Hematopoietic multipotent progenitor cell treated with erythropoietin and hydrocortisone succinate and interleukin-3 and kit ligand, for 17 days (in vitro differentiated cells): ENCODE measurements around the gene GPRIN2.
"Not testable (repeated sequence)": the region's sequence is repeated elsewhere in the genome, so short reads cannot be mapped to it uniquely, and the experiment has no call there.

Experiments
- DNase-seq: peaks from one replicate; pipeline ENCODE4 v3.0.0-alpha.2; 2015; ENCODE audit warnings: low spot score

The GPRIN2 gene

GRCh38 chr10:46518028-46518725, 38.3 kb downstream of the GPRIN2 start:
- DNase-seq, result no peak

DNA sequence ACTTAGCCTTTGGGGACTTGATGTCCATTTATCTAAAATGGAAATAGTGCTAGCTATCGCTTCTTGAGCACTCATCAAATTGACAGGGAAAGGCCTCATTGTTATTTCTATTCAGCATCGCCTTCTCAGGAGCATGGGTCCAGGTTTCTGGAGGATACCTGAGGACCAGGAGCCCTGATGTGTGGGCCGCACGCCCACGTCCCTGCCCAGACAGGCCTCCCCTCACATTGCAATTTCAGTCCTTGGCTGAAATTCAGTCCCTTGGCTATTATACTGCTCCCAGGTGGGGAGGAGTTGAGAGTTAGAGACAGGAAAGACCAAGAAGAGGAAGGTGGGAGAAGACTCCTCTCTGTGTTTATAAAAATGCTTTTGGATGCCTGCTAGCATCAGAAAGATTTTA, 38.9 kb downstream of the GPRIN2 start:
- no peak for DNase-seq

DNA sequence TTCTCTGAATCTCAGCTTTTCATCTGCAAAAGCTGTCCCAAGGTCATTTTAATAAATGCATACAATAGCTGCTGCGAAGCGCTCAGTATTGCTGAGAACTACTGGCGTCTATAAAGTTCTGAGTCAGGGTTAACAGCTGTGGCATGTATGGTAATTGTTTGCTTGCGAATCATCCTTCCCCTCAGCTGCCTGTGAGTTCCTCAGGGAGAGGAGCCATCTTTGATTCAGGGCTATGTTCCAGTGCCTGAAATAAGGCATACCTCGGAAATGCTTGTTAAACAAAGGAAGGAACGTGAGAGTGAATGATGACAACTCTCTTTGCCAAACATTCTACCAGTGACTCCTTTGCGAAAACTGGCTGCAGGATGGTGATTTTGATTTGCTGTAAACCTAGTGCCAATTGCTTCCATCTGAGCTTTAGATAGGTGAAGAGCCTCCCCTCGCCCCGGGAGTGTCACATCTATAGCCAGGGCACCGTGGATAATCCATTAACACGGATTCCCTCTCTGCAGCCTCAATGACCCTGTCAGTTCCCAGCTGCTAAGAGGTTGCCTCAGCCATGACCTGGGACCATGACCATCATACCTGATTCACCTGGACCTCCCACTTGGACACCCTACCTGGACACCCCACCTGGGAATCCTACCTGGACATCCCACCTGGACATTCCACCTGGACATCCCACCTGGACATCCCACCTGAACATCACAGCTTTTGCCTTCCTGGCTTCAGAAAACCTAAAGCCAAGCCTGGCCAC, 39.6 kb downstream of the GPRIN2 start:
- no peak for DNase-seq

GRCh38 chr10:46515793-46516192, 40.7 kb downstream of the GPRIN2 start:
- DNase-seq, result no peak

GRCh38 chr10:46515366-46515765, 41.1 kb downstream of the GPRIN2 start:
- DNase-seq, result no peak

GRCh38 chr10:46514899-46515298, 41.6 kb downstream of the GPRIN2 start:
- no peak for DNase-seq

- no peak for DNase-seq
These were observed 42.0 kb downstream of the GPRIN2 start for GRCh38 chr10:46514431-46514861.

DNA sequence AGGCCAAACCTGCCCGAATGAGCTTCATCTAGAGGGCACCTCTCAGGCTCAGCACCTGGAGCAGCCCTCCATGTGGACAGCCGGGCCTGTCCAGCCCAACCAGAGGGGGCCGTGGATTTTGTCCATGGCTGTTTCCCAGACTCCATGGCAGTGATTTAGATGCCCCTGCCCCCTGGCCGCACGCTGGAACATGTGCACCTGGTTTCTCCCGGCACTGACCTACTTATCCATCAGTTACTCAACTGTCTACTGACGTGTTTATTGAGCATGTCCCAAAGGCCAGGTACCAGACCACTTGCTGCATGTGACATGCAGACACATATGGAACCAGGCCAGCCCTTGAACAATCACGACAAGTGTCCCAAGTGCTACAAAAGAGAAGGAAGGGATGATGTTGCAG, 43.1 kb downstream of the GPRIN2 start:
- DNase-seq, result not testable (repeated sequence)

GRCh38 chr10:46512725-46513124, 43.7 kb downstream of the GPRIN2 start:
- not testable (repeated sequence) for DNase-seq

DNA sequence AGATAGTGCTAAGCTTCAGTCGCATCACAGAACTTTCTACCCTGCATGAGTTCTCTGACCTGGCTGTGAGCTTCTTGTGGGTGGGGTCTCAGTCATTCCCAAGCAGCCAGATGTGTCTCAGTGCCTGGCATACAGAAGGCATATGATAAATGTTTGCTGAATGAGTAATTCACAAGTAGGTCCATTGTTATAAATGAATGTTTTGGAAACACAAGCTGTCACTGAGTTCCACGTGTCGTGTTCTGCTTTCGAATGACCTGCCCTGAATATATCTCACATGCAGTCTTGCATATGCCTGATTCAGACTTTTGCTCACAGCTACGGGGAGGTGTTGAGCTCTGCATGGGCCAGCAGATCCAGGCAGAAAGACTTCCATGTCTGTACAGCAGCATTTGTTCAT, 44.5 kb downstream of the GPRIN2 start:
- DNase-seq, result not testable (repeated sequence)
